DOHH2 (cell line): ENCODE data around the gene WASHC2C.
"Not testable (repeated sequence)": the region's sequence is repeated elsewhere in the genome, so short reads cannot be mapped to it uniquely, and the experiment has no call there.

Experiments used
- H3F3A ChIP-seq: fragments of 200-600 bp; sonication (generic), shearing (Covaris generic); 2 replicates; pipeline ENCODE4 v1.6.0; 2016; ENCODE audit warnings: antibody characterized with exemption, mild to moderate bottlenecking; ENCODE audit not compliant: control insufficient read depth, insufficient read depth
- H3K27ac ChIP-seq: fragments of 200-600 bp; sonication (generic); 2 replicates; pipeline ENCODE4 v1.5.1; 2014; ENCODE audit warnings: low read depth, mild to moderate bottlenecking, low read length, moderate library complexity
- H3K27me3 ChIP-seq: fragments of 200-600 bp; sonication (generic); 2 replicates; pipeline ENCODE4 v1.6.1; 2014; ENCODE audit warnings: mild to moderate bottlenecking, low read length, mixed read lengths; ENCODE audit not compliant: control insufficient read depth
- H3K36me3 ChIP-seq: fragments of 200-600 bp; sonication (generic); 2 replicates; pipeline ENCODE4 v1.6.1; 2014; ENCODE audit warnings: mild to moderate bottlenecking, low read length, moderate library complexity, mixed read lengths; ENCODE audit not compliant: control insufficient read depth
- H3K4me1 ChIP-seq: fragments of 200-600 bp; sonication (generic); 2 replicates; pipeline ENCODE4 v1.6.1; 2014; ENCODE audit warnings: mild to moderate bottlenecking, low read length, mixed read lengths; ENCODE audit not compliant: control insufficient read depth
- H3K4me2 ChIP-seq: fragments of 200-600 bp; sonication (generic); 2 replicates; pipeline ENCODE4 v1.6.0; 2014; ENCODE audit warnings: mild to moderate bottlenecking, low read length, moderate library complexity
- H3K4me3 ChIP-seq: fragments of 200-600 bp; sonication (generic); 2 replicates; pipeline ENCODE4 v1.5.1; 2014; ENCODE audit warnings: mild to moderate bottlenecking, low read length, mixed read lengths
- H3K79me2 ChIP-seq: fragments of 200-600 bp; sonication (generic); 2 replicates; pipeline ENCODE4 v1.6.1; 2014; ENCODE audit warnings: mild to moderate bottlenecking, low read length, mixed read lengths; ENCODE audit not compliant: control insufficient read depth
- H3K9me2 ChIP-seq: fragments of 200-600 bp; sonication (generic); replicated peaks from 2 replicates; pipeline ENCODE4 v1.6.1; 2014; ENCODE audit warnings: mild to moderate bottlenecking, low read length, mixed read lengths; ENCODE audit not compliant: control insufficient read depth
- H3K9me3 ChIP-seq: fragments of 200-600 bp; sonication (generic); 2 replicates; pipeline ENCODE4 v1.6.1; 2014; ENCODE audit warnings: antibody characterized with exemption, low read length, mixed read lengths; ENCODE audit not compliant: control insufficient read depth, insufficient read depth
- H4K20me1 ChIP-seq: fragments of 200-600 bp; sonication (generic); 2 replicates; pipeline ENCODE4 v1.6.0; 2014; ENCODE audit warnings: low read depth, mild to moderate bottlenecking, antibody characterized with exemption, low read length, moderate library complexity; ENCODE audit not compliant: control insufficient read depth, insufficient read depth
- CTCF ChIP-seq: fragments of 200-600 bp; sonication (generic); IDR thresholded peaks from one replicate; pipeline ENCODE4 v1.5.1; 2014; ENCODE audit warnings: antibody characterized with exemption, mild to moderate bottlenecking, low read depth, low read length; ENCODE audit not compliant: poor library complexity, severe bottlenecking
- EZH2phosphoT487 ChIP-seq: fragments of 200-600 bp; sonication (generic); IDR thresholded peaks from 2 replicates; pipeline ENCODE4 v1.6.1; 2017; ENCODE audit warnings: borderline replicate concordance, mild to moderate bottlenecking, antibody characterized with exemption, low read length, moderate library complexity, mixed read lengths

The WASHC2C gene

GRCh38 chr10:45817130-45817859 is 90.2 kb downstream of the WASHC2C start:
- Histone ChIP-seq H3K36me3 (no peaks in the 10 kb centered on the region), H3K9me3 (no peaks in the 10 kb centered on the region), H4K20me1 (no peaks in the 10 kb centered on the region), H3K9me2 (no peaks in the 10 kb centered on the region), H3K27ac (no peak overlapping the region), H3K4me3 (no peak overlapping the region), H3K4me2 (no peak overlapping the region), H3F3A (no peaks in the 10 kb centered on the region), H3K4me1 (no peaks in the 10 kb centered on the region), H3K27me3 (no peaks in the 10 kb centered on the region), H3K79me2 (no peaks in the 10 kb centered on the region)
- no peak for TF ChIP-seq EZH2phosphoT487
- no peak for TF ChIP-seq CTCF

GRCh38 chr10:45817912-45818311 is 90.8 kb downstream of the WASHC2C start:
- H3K9me2 ChIP-seq, result no peaks in the 10 kb centered on the region
- no peak overlapping the region for H3K4me3 ChIP-seq
- H3K36me3 ChIP-seq, result no peaks in the 10 kb centered on the region
- no peaks in the 10 kb centered on the region for H3K79me2 ChIP-seq
- no peaks in the 10 kb centered on the region for H3K9me3 ChIP-seq
- no peak overlapping the region for H3K4me2 ChIP-seq
- TF ChIP-seq EZH2phosphoT487 (no peak), CTCF (no peak)
- H3K27ac ChIP-seq, result no peak overlapping the region
- no peaks in the 10 kb centered on the region for H4K20me1 ChIP-seq
- H3K4me1 ChIP-seq, result no peaks in the 10 kb centered on the region
- no peaks in the 10 kb centered on the region for H3K27me3 ChIP-seq
- no peaks in the 10 kb centered on the region for H3F3A ChIP-seq

- H3K27ac ChIP-seq, result no peak overlapping the region
- no peaks in the 10 kb centered on the region for H3K79me2 ChIP-seq
- no peak for TF ChIP-seq CTCF
- H3K9me3 ChIP-seq, result no peaks in the 10 kb centered on the region
- no peaks in the 10 kb centered on the region for H3F3A ChIP-seq
- no peak overlapping the region for H3K4me2 ChIP-seq
- no peaks in the 10 kb centered on the region for H3K9me2 ChIP-seq
- H3K4me1 ChIP-seq, result no peaks in the 10 kb centered on the region
- H3K36me3 ChIP-seq, result no peaks in the 10 kb centered on the region
- no peaks in the 10 kb centered on the region for H3K27me3 ChIP-seq
- no peak overlapping the region for H3K4me3 ChIP-seq
- no peaks in the 10 kb centered on the region for H4K20me1 ChIP-seq
Observed at GRCh38 chr10:45819552-45819951, 92.5 kb downstream of the WASHC2C start.

GRCh38 chr10:45820107-45820830 is 93.2 kb downstream of the WASHC2C start:
- H3K4me1 ChIP-seq, H3K27me3 ChIP-seq, H3K27ac ChIP-seq, H3K9me3 ChIP-seq, H3K36me3 ChIP-seq, H3K4me2 ChIP-seq, H3K79me2 ChIP-seq, H4K20me1 ChIP-seq, H3F3A ChIP-seq, H3K9me2 ChIP-seq, H3K4me3 ChIP-seq: not testable (repeated sequence)

- not testable (repeated sequence) for H3K9me3 ChIP-seq, H3K4me1 ChIP-seq, H4K20me1 ChIP-seq, H3K27ac ChIP-seq, H3K4me2 ChIP-seq, H3K36me3 ChIP-seq, H3F3A ChIP-seq, H3K27me3 ChIP-seq, H3K79me2 ChIP-seq, H3K4me3 ChIP-seq, H3K9me2 ChIP-seq
Observed at GRCh38 chr10:45822918-45823317, 95.9 kb downstream of the WASHC2C start.
